Liver (tissue), 9 donors: ENCODE results near the gene NTPCR. TPM values are rescaled to one million over a fixed set of nuclear protein-coding genes. Genes with fewer than 3 reads are reported as not detected.

Experiments
- DNase-seq: peaks from one replicate; pipeline ENCODE4 v3.0.0-alpha.2; 2017; ENCODE audit warnings: low spot score
- H3K27ac ChIP-seq, 2 donors: one replicate each; pipeline ENCODE4 v1.7.0; 2013; ENCODE audit warnings: inconsistent platforms in 2 of 2, low read length in 2 of 2, control low read depth in 1 of 2, low read depth in 1 of 2, mild to moderate bottlenecking in 1 of 2
- H3K27me3 ChIP-seq, 4 donors: one replicate each; pipeline versions ENCODE4 v1.6.1 to v1.7.0; 2013; ENCODE audit warnings: low read length in 3 of 4, inconsistent platforms in 1 of 4, mild to moderate bottlenecking in 1 of 4, moderate library complexity in 1 of 4; ENCODE audit not compliant: control insufficient read depth in 4 of 4, insufficient read depth in 4 of 4
- H3K36me3 ChIP-seq, 4 donors: one replicate each; pipeline versions ENCODE4 v1.6.1 to v1.7.0; 2013; ENCODE audit warnings: low read length in 3 of 4, mild to moderate bottlenecking in 3 of 4, low read depth in 1 of 4, moderate library complexity in 1 of 4; ENCODE audit not compliant: control insufficient read depth in 4 of 4, insufficient read depth in 3 of 4
- H3K4me1 ChIP-seq, 4 donors: one replicate each; pipeline versions ENCODE4 v1.6.1 to v1.7.0; 2013; ENCODE audit warnings: low read length in 3 of 4, mild to moderate bottlenecking in 3 of 4, moderate library complexity in 1 of 4; ENCODE audit not compliant: control insufficient read depth in 4 of 4, insufficient read depth in 4 of 4
- H3K4me3 ChIP-seq, 3 donors: one replicate each; pipeline versions ENCODE4 v1.6.1 to v1.7.0; 2013; ENCODE audit warnings: low read length in 3 of 3, control low read depth in 1 of 3, low read depth in 1 of 3, mild to moderate bottlenecking in 1 of 3
- H3K9ac ChIP-seq, 2 donors: one replicate each; pipeline ENCODE4 v1.7.0; 2013; ENCODE audit warnings: low read length in 2 of 2, mild to moderate bottlenecking in 2 of 2, moderate library complexity in 2 of 2, control low read depth in 1 of 2, low read depth in 1 of 2
- H3K9me3 ChIP-seq, 4 donors: one replicate each; pipeline versions ENCODE4 v1.6.1 to v1.7.0; 2013; ENCODE audit warnings: low read length in 3 of 4; ENCODE audit not compliant: control insufficient read depth in 4 of 4
- FOXA1 ChIP-seq: IDR thresholded peaks from 2 replicates; pipeline ENCODE4 v1.6.1; 2016; ENCODE audit warnings: antibody characterized with exemption
- GABPA ChIP-seq, 2 donors: IDR thresholded peaks in 1 of 2; conservative IDR thresholded peaks in 1 of 2; 2 replicates each; pipeline ENCODE4 v1.6.1; 2016; ENCODE audit warnings: antibody characterized with exemption in 2 of 2, mild to moderate bottlenecking in 1 of 2, moderate library complexity in 1 of 2
- HNF4A ChIP-seq, 2 donors: conservative IDR thresholded peaks; 2 replicates each; pipeline ENCODE4 v1.6.1; 2016; ENCODE audit warnings: antibody characterized with exemption in 2 of 2, mild to moderate bottlenecking in 2 of 2
- NR2F2 ChIP-seq: IDR thresholded peaks from 2 replicates; pipeline ENCODE4 v1.6.1; 2016; ENCODE audit warnings: antibody characterized with exemption
- RAD21 ChIP-seq, 2 donors: IDR thresholded peaks; 2 replicates each; pipeline ENCODE4 v1.6.1; 2016; ENCODE audit warnings: antibody characterized with exemption in 2 of 2, mild to moderate bottlenecking in 2 of 2
- RXRA ChIP-seq, 2 donors: IDR thresholded peaks; 2 replicates each; pipeline ENCODE4 v1.6.1; 2017 to 2018; ENCODE audit warnings: antibody characterized with exemption in 2 of 2, mild to moderate bottlenecking in 1 of 2
- SP1 ChIP-seq: IDR thresholded peaks from 2 replicates; pipeline ENCODE4 v1.6.1; 2018; ENCODE audit warnings: antibody characterized with exemption, mild to moderate bottlenecking
- YY1 ChIP-seq: IDR thresholded peaks from 2 replicates; pipeline ENCODE4 v1.6.1; 2016; ENCODE audit warnings: antibody characterized with exemption, mild to moderate bottlenecking
- WGBS: extraction: QIAGEN DNeasy Blood & Tissue Kit; methylation state at CpG from one replicate; pipeline ENCODE4 v1.1.7; 2013; 5-methylcytosine and 5-hydroxymethylcytosine counted together
- polyA plus RNA-seq, 2 donors: library from polyadenylated mRNA; stranded (reverse) in 1 of 2; unstranded in 1 of 2; fragments of 200-250 nt in 1 of 2; fragments of >200 nt in 1 of 2; fragmentation: Nextera tagmentation in 1 of 2; extraction: Ambion mirVana in 1 of 2; gene quantifications; one replicate each; pipeline versions ENCODE4 v1.2.1 to v1.2.3, GENCODE V29; 2013 to 2015
- total RNA-seq, 2 donors: library from RNA; depleted of rRNA; stranded (reverse); fragments of >200 nt; gene quantifications; one replicate each; pipeline ENCODE4 v1.2.3, GENCODE V29; 2014
- TF ChIP-seq, protein P1 (sequence below): fragments of 150-350 bp; IDR thresholded peaks from 2 replicates; pipeline ENCODE4 v1.5.1; 2017; ENCODE audit warnings: improper control_type of control experiment, low read depth, low read length; ENCODE audit not compliant: missing input control
- TF ChIP-seq, protein P2 (sequence below): IDR thresholded peaks from 2 replicates; pipeline ENCODE4 v1.6.1; 2016; ENCODE audit warnings: antibody characterized with exemption, mild to moderate bottlenecking
- TF ChIP-seq, protein P3 (sequence below): IDR thresholded peaks from 2 replicates; pipeline ENCODE4 v1.6.1; 2016; ENCODE audit warnings: antibody characterized with exemption
- TF ChIP-seq, protein P4 (sequence below): IDR thresholded peaks from 2 replicates; pipeline ENCODE4 v1.6.1; 2016; ENCODE audit warnings: antibody characterized with exemption
- donor health status: healthy.
- donor health status: healthy.
- donor health status: healthy.
- donor health status: healthy.
- donor health status: healthy.

The NTPCR gene, protein sequence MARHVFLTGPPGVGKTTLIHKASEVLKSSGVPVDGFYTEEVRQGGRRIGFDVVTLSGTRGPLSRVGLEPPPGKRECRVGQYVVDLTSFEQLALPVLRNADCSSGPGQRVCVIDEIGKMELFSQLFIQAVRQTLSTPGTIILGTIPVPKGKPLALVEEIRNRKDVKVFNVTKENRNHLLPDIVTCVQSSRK
- 1 to 10 TPM; 7.2 to 9.4 TPM for total RNA-seq
- polyA plus RNA-seq, result 10 to 100 TPM; 29.1 to 37.2 TPM

DNA sequence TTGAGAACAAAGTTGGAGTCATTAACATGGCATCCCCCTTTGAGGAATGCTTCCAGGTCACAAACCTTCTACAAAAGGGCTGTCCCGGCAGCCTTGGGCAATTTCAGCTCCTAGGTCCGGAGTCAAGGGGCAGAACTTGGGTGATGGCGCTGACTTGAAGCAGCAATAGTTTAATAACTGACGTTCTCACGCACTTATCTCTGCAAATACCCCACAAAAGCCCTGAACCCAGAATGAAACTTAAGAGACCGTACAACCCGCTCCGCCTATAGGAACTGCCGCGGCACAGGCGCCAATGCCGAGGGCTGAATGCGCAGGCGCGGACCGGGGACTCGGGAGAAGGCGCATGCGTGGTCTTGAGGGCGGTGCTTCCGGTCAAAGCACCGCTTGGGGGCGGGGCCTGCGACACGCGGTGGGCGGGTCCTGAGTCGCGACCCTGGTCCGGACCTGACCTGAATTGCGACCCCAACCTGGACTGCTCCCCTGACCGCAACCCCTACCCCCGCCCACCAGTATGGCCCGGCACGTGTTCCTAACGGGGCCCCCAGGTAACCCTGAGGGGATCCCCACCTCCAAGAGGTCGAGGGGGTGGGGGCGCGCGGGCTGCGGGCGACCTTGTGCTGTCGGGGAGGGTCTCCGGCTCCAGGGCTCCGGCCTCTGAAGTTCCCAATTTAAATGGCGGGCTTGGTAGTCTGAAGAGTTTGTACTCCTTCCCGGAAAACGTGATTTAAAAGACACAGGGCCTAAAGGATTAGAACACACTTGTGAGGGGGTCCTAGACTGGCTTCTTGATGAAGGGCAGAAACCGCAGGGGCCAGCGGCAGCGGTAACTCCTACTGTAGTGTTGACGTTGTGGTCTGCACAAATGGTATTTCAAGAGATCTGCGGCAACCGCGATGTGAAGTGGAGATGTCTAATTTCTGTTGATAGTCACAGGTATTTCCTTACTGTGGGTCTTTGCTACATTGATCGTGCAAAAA, at the start of gene NTPCR:
Gene NTPCR, plus strand, starts transcription at position 415 of the 980 bp plus-strand sequence. Its CDS starts 100 bp downstream, at position 515.
- Histone ChIP-seq H3K4me1 (peaks cover 0 to 13% (median 10%) of the 10 kb centered on the region in 4 donors), H3K36me3 (no peaks in the 10 kb centered on the region), H3K9me3 (no peaks in the 10 kb centered on the region), H3K27me3 (no peaks in the 10 kb centered on the region), H3K4me3 (peak within 1 kb of the TSS; percentile 73 to 99 (median 96)), H3K27ac (peak within 1 kb of the TSS; percentile 79 to 86), H3K9ac (peak within 1 kb of the TSS; percentile 75 to 92)
- peak; percentile 41 for TF ChIP-seq NR2F2
- peak in 1 of 2 donors; percentile 25 for TF ChIP-seq RXRA (IDR thresholded peaks at IDR 0.05)
- peak; percentile 43 to 84 for TF ChIP-seq GABPA (IDR thresholded peaks at IDR 0.05 in 1 of 2, conservative IDR thresholded peaks at IDR 0.05 in 1 of 2)
- TF ChIP-seq RAD21 (IDR thresholded peaks at IDR 0.05), result peak; percentile 36 to 39
- TF ChIP-seq, protein P1, sequence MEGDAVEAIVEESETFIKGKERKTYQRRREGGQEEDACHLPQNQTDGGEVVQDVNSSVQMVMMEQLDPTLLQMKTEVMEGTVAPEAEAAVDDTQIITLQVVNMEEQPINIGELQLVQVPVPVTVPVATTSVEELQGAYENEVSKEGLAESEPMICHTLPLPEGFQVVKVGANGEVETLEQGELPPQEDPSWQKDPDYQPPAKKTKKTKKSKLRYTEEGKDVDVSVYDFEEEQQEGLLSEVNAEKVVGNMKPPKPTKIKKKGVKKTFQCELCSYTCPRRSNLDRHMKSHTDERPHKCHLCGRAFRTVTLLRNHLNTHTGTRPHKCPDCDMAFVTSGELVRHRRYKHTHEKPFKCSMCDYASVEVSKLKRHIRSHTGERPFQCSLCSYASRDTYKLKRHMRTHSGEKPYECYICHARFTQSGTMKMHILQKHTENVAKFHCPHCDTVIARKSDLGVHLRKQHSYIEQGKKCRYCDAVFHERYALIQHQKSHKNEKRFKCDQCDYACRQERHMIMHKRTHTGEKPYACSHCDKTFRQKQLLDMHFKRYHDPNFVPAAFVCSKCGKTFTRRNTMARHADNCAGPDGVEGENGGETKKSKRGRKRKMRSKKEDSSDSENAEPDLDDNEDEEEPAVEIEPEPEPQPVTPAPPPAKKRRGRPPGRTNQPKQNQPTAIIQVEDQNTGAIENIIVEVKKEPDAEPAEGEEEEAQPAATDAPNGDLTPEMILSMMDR, result no peak
- TF ChIP-seq YY1, result peak; percentile 84
- TF ChIP-seq, protein P2, sequence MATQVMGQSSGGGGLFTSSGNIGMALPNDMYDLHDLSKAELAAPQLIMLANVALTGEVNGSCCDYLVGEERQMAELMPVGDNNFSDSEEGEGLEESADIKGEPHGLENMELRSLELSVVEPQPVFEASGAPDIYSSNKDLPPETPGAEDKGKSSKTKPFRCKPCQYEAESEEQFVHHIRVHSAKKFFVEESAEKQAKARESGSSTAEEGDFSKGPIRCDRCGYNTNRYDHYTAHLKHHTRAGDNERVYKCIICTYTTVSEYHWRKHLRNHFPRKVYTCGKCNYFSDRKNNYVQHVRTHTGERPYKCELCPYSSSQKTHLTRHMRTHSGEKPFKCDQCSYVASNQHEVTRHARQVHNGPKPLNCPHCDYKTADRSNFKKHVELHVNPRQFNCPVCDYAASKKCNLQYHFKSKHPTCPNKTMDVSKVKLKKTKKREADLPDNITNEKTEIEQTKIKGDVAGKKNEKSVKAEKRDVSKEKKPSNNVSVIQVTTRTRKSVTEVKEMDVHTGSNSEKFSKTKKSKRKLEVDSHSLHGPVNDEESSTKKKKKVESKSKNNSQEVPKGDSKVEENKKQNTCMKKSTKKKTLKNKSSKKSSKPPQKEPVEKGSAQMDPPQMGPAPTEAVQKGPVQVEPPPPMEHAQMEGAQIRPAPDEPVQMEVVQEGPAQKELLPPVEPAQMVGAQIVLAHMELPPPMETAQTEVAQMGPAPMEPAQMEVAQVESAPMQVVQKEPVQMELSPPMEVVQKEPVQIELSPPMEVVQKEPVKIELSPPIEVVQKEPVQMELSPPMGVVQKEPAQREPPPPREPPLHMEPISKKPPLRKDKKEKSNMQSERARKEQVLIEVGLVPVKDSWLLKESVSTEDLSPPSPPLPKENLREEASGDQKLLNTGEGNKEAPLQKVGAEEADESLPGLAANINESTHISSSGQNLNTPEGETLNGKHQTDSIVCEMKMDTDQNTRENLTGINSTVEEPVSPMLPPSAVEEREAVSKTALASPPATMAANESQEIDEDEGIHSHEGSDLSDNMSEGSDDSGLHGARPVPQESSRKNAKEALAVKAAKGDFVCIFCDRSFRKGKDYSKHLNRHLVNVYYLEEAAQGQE, result no peak
- TF ChIP-seq, protein P3, sequence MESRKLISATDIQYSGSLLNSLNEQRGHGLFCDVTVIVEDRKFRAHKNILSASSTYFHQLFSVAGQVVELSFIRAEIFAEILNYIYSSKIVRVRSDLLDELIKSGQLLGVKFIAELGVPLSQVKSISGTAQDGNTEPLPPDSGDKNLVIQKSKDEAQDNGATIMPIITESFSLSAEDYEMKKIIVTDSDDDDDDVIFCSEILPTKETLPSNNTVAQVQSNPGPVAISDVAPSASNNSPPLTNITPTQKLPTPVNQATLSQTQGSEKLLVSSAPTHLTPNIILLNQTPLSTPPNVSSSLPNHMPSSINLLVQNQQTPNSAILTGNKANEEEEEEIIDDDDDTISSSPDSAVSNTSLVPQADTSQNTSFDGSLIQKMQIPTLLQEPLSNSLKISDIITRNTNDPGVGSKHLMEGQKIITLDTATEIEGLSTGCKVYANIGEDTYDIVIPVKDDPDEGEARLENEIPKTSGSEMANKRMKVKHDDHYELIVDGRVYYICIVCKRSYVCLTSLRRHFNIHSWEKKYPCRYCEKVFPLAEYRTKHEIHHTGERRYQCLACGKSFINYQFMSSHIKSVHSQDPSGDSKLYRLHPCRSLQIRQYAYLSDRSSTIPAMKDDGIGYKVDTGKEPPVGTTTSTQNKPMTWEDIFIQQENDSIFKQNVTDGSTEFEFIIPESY, result no peak
- TF ChIP-seq FOXA1, result no peak
- TF ChIP-seq SP1, result no peak
- TF ChIP-seq HNF4A (conservative IDR thresholded peaks at IDR 0.05), result peak in 1 of 2 donors; percentile 21
- TF ChIP-seq, protein P4, sequence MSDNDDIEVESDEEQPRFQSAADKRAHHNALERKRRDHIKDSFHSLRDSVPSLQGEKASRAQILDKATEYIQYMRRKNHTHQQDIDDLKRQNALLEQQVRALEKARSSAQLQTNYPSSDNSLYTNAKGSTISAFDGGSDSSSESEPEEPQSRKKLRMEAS, result peak; percentile 54
- peak; percentile 96 for DNase-seq
- WGBS, result under 1% methylated on average over 56 of the region's 56 CpGs
